Choroid plexus epithelial cell (primary cell): ENCODE data around the gene BTF3.

Experiments used
- DNase-seq: peaks from one replicate; pipeline ENCODE4 v3.0.0-alpha.2; 2010; ENCODE audit warnings: low read depth
- H3K4me3 ChIP-seq: 2 replicates; pipeline ENCODE4 v1.5.1; 2011; ENCODE audit warnings: low read depth, mild to moderate bottlenecking, control low read depth, low read length, moderate library complexity
- CTCF ChIP-seq: conservative IDR thresholded peaks from 2 replicates; pipeline ENCODE4 v1.5.1; 2011; ENCODE audit warnings: low read depth, mild to moderate bottlenecking, control low read depth, inconsistent platforms, low read length, moderate library complexity

Gene BTF3

GRCh38 chr5:73540192-73540591, 42.0 kb downstream of the BTF3 start:
- H3K4me3 ChIP-seq: no peak overlapping the region
- no peak for TF ChIP-seq CTCF
- DNase-seq: peak; percentile 58

- no peak for DNase-seq
- no peak for TF ChIP-seq CTCF
- H3K4me3 ChIP-seq: no peak overlapping the region
Measured at GRCh38 chr5:73542020-73542419, 43.8 kb downstream of the BTF3 start.

- H3K4me3 ChIP-seq: no peak overlapping the region
- no peak for TF ChIP-seq CTCF
- DNase-seq: peak; percentile 22
Measured at GRCh38 chr5:73544429-73545402, 46.5 kb downstream of the BTF3 start.

GRCh38 chr5:73545403-73545779, 47.1 kb downstream of the BTF3 start:
- no peak for TF ChIP-seq CTCF
- no peak overlapping the region for H3K4me3 ChIP-seq
- no peak for DNase-seq

GRCh38 chr5:73550016-73550415, 51.8 kb downstream of the BTF3 start:
- DNase-seq: no peak
- H3K4me3 ChIP-seq: no peak overlapping the region
- TF ChIP-seq CTCF: no peak

- H3K4me3 ChIP-seq: no peak overlapping the region
- no peak for TF ChIP-seq CTCF
- DNase-seq: no peak
Measured at GRCh38 chr5:73552642-73553041, 54.4 kb downstream of the BTF3 start.
